ENCODE measurements around the gene PSMD13. TPM values are rescaled to one million over a fixed set of nuclear protein-coding genes. Genes with fewer than 3 reads are reported as not detected.
A peak's percentile ranks its signal among the peaks of the same experiment; 100 is the strongest.
"Not testable (repeated sequence)": the region's sequence is repeated elsewhere in the genome, so short reads cannot be mapped to it uniquely, and the experiment has no call there.

The PSMD13 gene
- total and polyA plus RNA-seq, 2 donors (not counting 1 experiment from before 2014, with no cell fraction given), result 98.0 to 104 TPM

- ChIA-PET CTCF (interaction anchor here (1.6 to 3.8 kb wide), 2 partner anchors 15 to 27 kb away, joined by 4 to 29 read pairs; no protein-coding TSS in a partner anchor), POLR2A (interaction anchor here (1.2 to 3.4 kb wide), 4 partner anchors 21 to 118 kb away, joined by 3 to 25 read pairs (median 8); partner anchors contain the start of genes BET1L and RIC8A)
- H3K9me3 Mint-ChIP-seq (ENCODE audit: insufficient read depth), result no peaks in the 10 kb centered on the region
- peak within 1 kb of the TSS; percentile 99 for H3K4me3 Mint-ChIP-seq
- peak within 1 kb of the TSS; percentile 89 to 98 (median 95) for H3K4me3 ChIP-seq (ENCODE audit: control extremely low read depth in 1 of 5, extremely low read depth in 1 of 5, insufficient read depth in 1 of 5, low read depth in 2 of 5, low read length in 4 of 5)
- ATAC-seq (ENCODE audit: low read depth) (peak; percentile 86), DNase-seq (peak; percentile 91)
- WGBS (ENCODE audit: insufficient coverage), result 2% methylated on average over 49 of the region's 70 CpGs
- H3K27ac Mint-ChIP-seq, result peak within 1 kb of the TSS; percentile 100
- H3K27ac ChIP-seq (ENCODE audit: low read length in 2 of 2), result peak within 1 kb of the TSS; percentile 94 to 99
- peak within 1 kb of the TSS; percentile 95 for H3K9ac ChIP-seq (ENCODE audit: low read length)
- H3K27me3 Mint-ChIP-seq, result no peaks in the 10 kb centered on the region
- peak within 1 kb of the TSS; percentile 89 for H3K4me2 ChIP-seq (replicated peaks; ENCODE audit: low read depth, low read length, poor library complexity, severe bottlenecking)
- H3K4me1 ChIP-seq (ENCODE audit: control insufficient read depth in 2 of 2, insufficient read depth in 2 of 2, low read length in 2 of 2), result peaks cover 18 to 22% of the 10 kb centered on the region in 2 donors
- TF ChIP-seq EZH2 (IDR thresholded peaks at IDR 0.05; ENCODE audit: borderline replicate concordance, insufficient read depth, low read depth, low read length, poor library complexity, severe bottlenecking), result no peak
- TF ChIP-seq CTCF (IDR thresholded peaks at IDR 0.05), result no peak
- H2AFZ ChIP-seq (ENCODE audit: insufficient read depth, low read depth, low read length, poor library complexity, severe bottlenecking), result peak within 1 kb of the TSS; percentile 92
- H3K79me2 ChIP-seq (ENCODE audit: control insufficient read depth, insufficient read depth, low read length), result peaks cover 48% of the 10 kb centered on the region
- H3K4me1 Mint-ChIP-seq, result peaks cover 35% of the 10 kb centered on the region
- H3K9me3 ChIP-seq (ENCODE audit: control extremely low read depth in 1 of 3, control insufficient read depth in 2 of 3, insufficient read depth in 1 of 3, low read length in 2 of 3), result no peaks in the 10 kb centered on the region
- intact Hi-C loops (cut with micrococcal nuclease), result loop anchor here (1.0 to 5.0 kb wide), 5 partner anchors 29 to 270 kb away; partner anchors contain the start of genes BET1L, PGGHG, PTDSS2 and RIC8A
- H4K20me1 ChIP-seq (ENCODE audit: control insufficient read depth, insufficient read depth, low read length, poor library complexity, severe bottlenecking), result peaks cover 23% of the 10 kb centered on the region
- H3K27me3 ChIP-seq (replicated peaks in 1 of 4; ENCODE audit: control extremely low read depth in 1 of 4, control insufficient read depth in 3 of 4, insufficient read depth in 4 of 4, low read length in 3 of 4), result no peaks in the 10 kb centered on the region
- H3K36me3 ChIP-seq (replicated peaks in 1 of 2; ENCODE audit: control extremely low read depth in 1 of 2, control insufficient read depth in 1 of 2, extremely low read depth in 1 of 2, insufficient read depth in 2 of 2, low read length in 1 of 2), result peaks cover 4 to 22% of the 10 kb centered on the region in 2 experiments
Observed at GRCh38 chr11:235997-236773, 591 bp upstream of the PSMD13 start, which contains the start of gene SIRT3. TSS of gene SIRT3 (minus strand) at chr11:236342. CDS start at chr11:236328, 14 bp downstream.

- CTCF ChIA-PET, result interaction anchor here (0.9 to 3.8 kb wide), 5 partner anchors 8 to 89 kb away, joined by 3 to 29 read pairs (median 3); no protein-coding TSS in a partner anchor
Observed at GRCh38 chr11:238346-238745, 1.6 kb downstream of the PSMD13 start.

More at GRCh38 chr11:238346-238745, 1.6 kb downstream of the PSMD13 start:
- not testable (repeated sequence) for H3K9me3 ChIP-seq (ENCODE audit: control extremely low read depth in 1 of 3, control insufficient read depth in 2 of 3, insufficient read depth in 1 of 3, low read length in 2 of 3); ATAC-seq (ENCODE audit: low read depth); DNase-seq; H3K9me3 Mint-ChIP-seq (ENCODE audit: insufficient read depth); H3K27ac Mint-ChIP-seq; H3K27me3 ChIP-seq (replicated peaks in 1 of 4; ENCODE audit: control extremely low read depth in 1 of 4, control insufficient read depth in 3 of 4, insufficient read depth in 4 of 4, low read length in 3 of 4); H3K27ac ChIP-seq (ENCODE audit: low read length in 2 of 2); H3K9ac ChIP-seq (ENCODE audit: low read length); H3K27me3 Mint-ChIP-seq; H2AFZ ChIP-seq (ENCODE audit: insufficient read depth, low read depth, low read length, poor library complexity, severe bottlenecking); H3K4me3 ChIP-seq (ENCODE audit: control extremely low read depth in 1 of 5, extremely low read depth in 1 of 5, insufficient read depth in 1 of 5, low read depth in 2 of 5, low read length in 4 of 5)
- Mint-ChIP-seq H3K4me3 (peak overlapping the region; percentile 99), H3K4me1 (peaks cover 39% of the 10 kb centered on the region)
- Histone ChIP-seq H3K4me2 (replicated peaks; ENCODE audit: low read depth, low read length, poor library complexity, severe bottlenecking) (peak overlapping the region; percentile 89), H3K36me3 (replicated peaks in 1 of 2; ENCODE audit: control extremely low read depth in 1 of 2, control insufficient read depth in 1 of 2, extremely low read depth in 1 of 2, insufficient read depth in 2 of 2, low read length in 1 of 2) (peaks cover 4 to 33% of the 10 kb centered on the region in 2 experiments), H3K4me1 (ENCODE audit: control insufficient read depth in 2 of 2, insufficient read depth in 2 of 2, low read length in 2 of 2) (peaks cover 18 to 22% of the 10 kb centered on the region in 2 donors), H4K20me1 (ENCODE audit: control insufficient read depth, insufficient read depth, low read length, poor library complexity, severe bottlenecking) (peaks cover 26% of the 10 kb centered on the region), H3K79me2 (ENCODE audit: control insufficient read depth, insufficient read depth, low read length) (peaks cover 69% of the 10 kb centered on the region)
- 100% methylated on average over 5 of the region's 7 CpGs for WGBS (ENCODE audit: insufficient coverage)
- intact Hi-C loops (cut with micrococcal nuclease), result loop anchor here (5.0 kb wide), 1 partner anchor 49 kb away; the partner anchor contains the start of gene PGGHG
- POLR2A ChIA-PET, result interaction anchor here (1.5 kb wide), 1 partner anchor 42 kb away, joined by 4 read pairs; no protein-coding TSS in a partner anchor

All from B cell (primary cell).